ENCODE data around the gene MYB.

- TF ChIP-seq EZH2 (IDR thresholded peaks at IDR 0.05; ENCODE audit: insufficient read depth, poor library complexity, severe bottlenecking): no peak
- no peak for TF ChIP-seq EZH2phosphoT487 (IDR thresholded peaks at IDR 0.05; ENCODE audit: insufficient read depth, low read depth)
Observed at GRCh38 chr6:135196739-135197510, 15.8 kb downstream of the MYB start.

Measured in GM23248 (cell line).